Breast epithelium (tissue), 3 donors: ENCODE data around the gene LDLRAP1.
"Not testable (repeated sequence)": the region's sequence is repeated elsewhere in the genome, so short reads cannot be mapped to it uniquely, and the experiment has no call there.

Experiments
- CTCF ChIP-seq, 3 donors: fragments of 450-650 bp; IDR thresholded peaks; one replicate each; pipeline ENCODE4 v1.5.1; 2016 to 2017; ENCODE audit warnings: antibody characterized with exemption in 3 of 3, mild to moderate bottlenecking in 3 of 3, moderate library complexity in 3 of 3
- POLR2A ChIP-seq: fragments of 450-650 bp; IDR thresholded peaks from one replicate; pipeline ENCODE4 v1.6.1; 2016; ENCODE audit warnings: antibody characterized with exemption, mild to moderate bottlenecking, moderate library complexity
- POLR2AphosphoS5 ChIP-seq, 3 donors: sonication (generic); formaldehyde crosslinking; IDR thresholded peaks; one replicate each; pipeline ENCODE4 v1.6.1; 2017; ENCODE audit warnings: antibody characterized with exemption in 3 of 3

- TF ChIP-seq CTCF (IDR thresholded peaks at IDR 0.05); POLR2AphosphoS5 (IDR thresholded peaks at IDR 0.05); POLR2A: not testable (repeated sequence)
These were observed 45.4 kb downstream of the LDLRAP1 start for GRCh38 chr1:25588786-25589185.
